ENCODE results near the gene CECR2.

DNA sequence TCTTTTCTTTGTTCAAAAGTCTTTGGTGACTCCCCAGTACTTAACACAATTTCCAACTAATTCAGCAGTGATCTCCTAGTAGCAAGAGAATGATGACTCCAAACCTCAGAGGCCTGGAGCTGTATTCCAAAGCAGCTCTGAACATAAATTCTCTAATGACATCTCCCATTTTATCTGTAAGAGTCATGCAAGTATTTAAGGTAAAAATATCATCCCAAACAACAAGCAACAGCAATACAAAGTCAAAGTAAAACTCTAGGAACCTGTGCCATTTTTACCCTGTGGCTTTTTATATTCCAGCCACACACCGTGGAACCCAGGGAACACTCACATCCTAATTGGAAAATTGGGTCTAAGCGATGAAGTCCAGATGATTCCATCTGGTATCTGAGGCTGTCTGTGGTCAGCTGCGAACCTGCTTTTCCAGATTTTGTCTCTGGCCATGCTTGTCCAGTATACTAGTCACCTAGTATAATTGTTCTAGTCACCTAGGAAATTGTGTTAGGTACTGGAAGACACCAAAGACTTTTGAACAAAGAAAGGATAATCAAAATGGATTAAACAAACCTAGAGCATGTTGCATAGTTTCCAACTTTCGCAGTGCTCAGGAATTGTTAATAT lies 101.7 kb downstream of the CECR2 start:
- TF ChIP-seq POLR2AphosphoS5 (IDR thresholded peaks at IDR 0.05) (no peak), POLR2A (IDR thresholded peaks at IDR 0.05; ENCODE audit: low read depth) (no peak)
- TF ChIP-seq, protein P1, sequence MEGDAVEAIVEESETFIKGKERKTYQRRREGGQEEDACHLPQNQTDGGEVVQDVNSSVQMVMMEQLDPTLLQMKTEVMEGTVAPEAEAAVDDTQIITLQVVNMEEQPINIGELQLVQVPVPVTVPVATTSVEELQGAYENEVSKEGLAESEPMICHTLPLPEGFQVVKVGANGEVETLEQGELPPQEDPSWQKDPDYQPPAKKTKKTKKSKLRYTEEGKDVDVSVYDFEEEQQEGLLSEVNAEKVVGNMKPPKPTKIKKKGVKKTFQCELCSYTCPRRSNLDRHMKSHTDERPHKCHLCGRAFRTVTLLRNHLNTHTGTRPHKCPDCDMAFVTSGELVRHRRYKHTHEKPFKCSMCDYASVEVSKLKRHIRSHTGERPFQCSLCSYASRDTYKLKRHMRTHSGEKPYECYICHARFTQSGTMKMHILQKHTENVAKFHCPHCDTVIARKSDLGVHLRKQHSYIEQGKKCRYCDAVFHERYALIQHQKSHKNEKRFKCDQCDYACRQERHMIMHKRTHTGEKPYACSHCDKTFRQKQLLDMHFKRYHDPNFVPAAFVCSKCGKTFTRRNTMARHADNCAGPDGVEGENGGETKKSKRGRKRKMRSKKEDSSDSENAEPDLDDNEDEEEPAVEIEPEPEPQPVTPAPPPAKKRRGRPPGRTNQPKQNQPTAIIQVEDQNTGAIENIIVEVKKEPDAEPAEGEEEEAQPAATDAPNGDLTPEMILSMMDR (IDR thresholded peaks at IDR 0.05): no peak
